ENCODE results near the gene EML6.
"Not testable (repeated sequence)": the region's sequence is repeated elsewhere in the genome, so short reads cannot be mapped to it uniquely, and the experiment has no call there.

EML6 gene

DNA sequence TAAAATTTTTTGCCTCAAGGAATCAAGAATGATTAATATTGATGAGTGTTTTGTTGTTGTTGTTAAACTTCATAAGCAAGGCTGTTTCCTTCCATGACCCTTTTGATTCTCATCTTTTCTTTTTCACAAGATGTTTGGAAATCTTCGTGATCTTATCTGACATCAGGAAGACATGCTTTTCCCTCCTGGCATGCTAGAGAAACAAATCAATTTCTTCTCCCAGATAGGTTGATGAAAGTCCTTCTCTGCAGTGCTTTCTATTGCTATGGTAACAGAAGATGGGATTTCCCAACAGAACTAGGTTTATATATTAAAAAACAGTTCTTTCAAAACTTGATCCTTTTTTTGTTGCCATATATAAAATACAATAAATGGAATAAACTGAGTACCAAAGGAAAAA is 85.2 kb downstream of the EML6 start:
- FAIRE-seq: peak; percentile 97

DNA sequence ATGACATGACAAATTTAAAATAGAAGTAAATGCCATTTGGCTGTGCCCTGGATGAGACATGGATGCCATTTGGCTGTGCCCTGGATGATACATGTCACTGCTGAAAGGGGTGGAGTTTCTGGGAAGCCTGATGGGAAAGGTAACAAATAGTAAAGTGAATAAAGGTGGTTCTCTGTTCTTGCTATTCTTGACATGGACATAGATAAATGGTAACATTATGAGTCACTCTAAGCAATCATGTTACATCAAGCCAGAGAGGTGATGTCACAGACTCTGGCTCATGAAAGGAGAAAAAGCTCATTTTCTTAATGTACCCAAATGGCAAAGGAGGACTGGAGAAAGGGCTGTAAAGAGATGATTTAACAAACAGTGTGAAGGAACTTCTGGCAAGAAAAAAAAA is 86.4 kb downstream of the EML6 start:
- no peak for FAIRE-seq

DNA sequence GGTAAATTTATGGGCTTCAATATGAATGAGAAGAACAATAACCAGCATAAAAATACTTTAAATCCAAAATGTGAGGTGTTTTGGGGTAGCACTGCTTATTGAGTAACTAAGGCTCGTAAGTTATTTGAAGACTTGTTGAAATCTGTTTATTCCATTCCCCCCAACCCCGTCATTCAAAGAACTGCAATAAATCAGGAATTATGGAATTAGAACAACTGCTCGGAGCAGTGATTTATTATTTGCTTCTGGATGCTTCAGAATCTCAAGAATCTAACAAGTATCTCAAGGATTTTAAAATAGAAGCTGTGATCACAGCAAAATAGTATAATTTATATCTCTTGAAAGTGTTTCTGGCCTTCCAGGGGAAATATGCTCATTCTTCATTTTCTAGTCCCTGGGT is 86.8 kb downstream of the EML6 start:
- FAIRE-seq: no peak

DNA sequence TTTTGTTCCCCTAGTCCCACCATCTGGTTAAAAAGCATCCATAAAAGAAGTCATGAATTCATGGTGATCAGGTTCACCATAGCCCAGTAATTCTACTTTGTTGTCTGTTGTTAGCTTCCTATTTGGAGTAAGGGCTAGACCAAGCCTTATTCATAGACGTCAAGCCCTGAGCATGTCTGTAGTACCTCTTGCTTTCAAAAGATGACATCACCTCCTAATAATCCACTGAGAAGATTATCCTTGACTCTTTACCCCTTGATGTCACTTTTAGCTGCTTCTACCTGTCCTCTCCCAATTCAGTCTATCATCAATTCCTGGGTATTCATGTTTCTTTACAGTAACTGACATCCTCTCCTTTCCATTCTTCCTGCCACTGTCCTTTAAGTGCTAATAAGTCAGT is 90.1 kb downstream of the EML6 start:
- FAIRE-seq: no peak

DNA sequence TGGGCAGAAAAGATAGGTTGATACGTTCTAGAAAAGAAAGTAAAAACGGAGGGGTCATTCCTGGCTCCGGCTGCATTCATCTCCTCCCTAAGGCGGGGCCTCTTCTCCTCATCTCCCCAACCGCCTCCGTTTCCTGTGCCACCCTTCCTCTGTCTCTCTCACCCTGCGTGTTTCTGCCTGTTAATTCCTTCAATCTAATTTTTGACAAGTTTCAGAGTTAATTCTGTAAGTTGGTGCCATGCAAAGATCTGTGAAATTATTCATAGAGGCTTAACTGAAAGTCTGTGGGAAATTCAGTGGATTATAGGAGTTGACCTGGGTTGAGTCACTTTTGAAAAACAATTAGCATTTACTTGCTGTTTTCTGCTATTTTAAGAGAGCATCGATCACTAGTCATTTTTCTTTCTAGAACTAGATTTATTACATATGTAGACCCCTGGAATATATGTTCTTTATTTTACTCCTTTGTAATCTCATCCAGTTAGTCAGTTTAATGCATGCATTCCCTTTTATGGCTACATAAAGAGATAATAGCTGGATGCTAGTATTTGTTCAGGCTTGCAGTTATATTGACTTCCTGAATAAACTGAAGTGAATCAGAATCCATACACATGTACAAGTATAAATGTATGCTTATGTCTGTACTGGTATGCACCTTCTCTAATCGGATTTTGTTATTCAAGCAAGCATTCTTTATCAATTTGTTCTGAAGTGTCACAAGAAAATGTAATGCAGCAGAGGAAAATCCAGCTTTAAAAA is 91.1 kb downstream of the EML6 start:
- FAIRE-seq: no peak

DNA sequence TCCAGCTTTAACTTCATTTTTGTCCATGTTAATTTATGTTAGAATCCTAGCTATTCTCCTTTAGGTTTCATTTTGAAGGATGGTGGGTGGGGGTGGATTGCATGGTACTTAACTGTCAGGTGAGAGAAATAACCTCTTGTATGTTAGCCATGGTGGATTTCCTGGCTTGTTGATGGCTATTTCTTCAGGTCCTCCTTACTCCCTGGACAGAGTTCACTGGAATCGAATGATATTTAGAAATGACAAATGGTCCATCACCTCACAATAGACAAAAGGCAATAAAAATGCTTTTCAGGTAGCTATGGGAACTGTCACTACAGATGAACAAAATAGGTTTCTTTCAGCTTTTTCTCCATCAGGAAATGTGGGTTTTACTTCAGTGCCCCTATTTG is 91.7 kb downstream of the EML6 start:
- no peak for FAIRE-seq

DNA sequence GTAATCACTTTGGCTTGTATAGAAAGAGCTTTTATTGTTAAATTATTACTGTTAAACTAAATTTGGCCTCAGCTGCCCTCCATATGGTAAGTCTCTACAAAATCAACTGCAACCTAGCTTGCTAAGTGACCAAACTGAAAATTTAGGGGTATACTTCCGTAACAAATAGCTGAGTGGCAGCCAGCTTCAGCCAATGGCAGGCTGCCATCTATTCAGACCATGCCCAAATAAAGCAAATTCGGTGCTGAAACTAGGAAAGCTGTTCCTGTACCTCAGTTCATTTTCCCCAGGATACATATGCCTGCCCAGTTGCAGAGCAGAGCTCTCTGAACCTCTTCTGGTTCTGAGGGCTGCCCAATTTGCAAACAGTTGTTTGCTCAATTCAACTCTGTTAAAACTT is 94.8 kb downstream of the EML6 start:
- no peak for FAIRE-seq

DNA sequence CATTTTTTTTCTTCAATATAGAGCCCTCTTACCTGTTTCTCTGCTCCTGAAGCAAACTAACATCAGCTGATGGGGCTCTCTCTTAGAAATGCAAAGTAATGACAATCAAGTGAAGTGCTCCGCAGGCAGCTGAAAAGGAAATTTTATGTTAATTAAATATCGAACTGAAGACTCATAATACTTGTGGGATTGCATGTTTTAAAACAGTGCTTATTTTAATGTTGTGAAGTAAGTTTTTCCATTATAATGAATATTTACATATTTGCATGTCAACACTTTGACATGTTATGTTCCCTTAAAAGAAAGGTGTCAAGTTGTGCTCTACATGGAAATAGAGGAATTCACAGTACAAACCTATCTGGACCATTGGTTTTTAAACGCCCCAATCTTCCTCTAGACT is 97.1 kb downstream of the EML6 start:
- FAIRE-seq: no peak

DNA sequence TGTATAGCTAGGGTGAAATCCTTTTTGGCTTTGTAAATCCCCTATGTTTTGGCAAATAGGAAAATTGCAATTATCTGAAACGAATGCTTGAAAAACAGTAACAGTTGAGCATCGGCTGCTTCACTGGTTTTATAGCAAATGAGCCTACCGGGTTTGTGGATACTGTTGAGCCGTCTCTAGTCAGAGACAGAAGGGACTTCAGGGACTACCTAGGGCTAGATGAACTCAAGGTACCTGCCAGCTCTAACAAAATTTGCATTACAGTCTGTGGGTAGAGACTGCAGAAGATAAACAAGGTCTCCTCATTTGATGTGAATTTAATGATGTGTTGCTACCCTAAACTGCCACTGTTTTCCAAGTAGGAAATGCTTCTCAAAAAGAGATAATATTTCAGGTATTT is 101.1 kb downstream of the EML6 start:
- no peak for FAIRE-seq

DNA sequence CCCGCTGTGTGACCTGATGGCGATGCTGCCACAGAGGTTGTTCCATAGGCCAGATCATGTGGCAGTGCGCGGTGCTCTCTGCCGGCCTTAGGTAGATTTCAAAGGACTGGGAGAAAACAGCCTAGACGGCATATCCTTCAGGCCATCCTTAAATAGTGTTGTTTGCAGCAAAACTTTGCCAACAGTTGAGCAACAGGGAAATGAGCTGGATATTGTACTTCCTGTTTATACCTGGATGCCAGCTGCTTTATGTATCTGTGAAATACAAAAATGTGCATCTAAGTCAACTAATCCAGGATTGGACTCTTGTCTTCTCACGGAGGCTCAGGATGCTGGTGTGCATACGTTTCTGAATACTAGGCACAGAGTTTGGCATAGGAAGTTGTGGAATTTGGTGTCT is 107.1 kb downstream of the EML6 start:
- no peak for FAIRE-seq

DNA sequence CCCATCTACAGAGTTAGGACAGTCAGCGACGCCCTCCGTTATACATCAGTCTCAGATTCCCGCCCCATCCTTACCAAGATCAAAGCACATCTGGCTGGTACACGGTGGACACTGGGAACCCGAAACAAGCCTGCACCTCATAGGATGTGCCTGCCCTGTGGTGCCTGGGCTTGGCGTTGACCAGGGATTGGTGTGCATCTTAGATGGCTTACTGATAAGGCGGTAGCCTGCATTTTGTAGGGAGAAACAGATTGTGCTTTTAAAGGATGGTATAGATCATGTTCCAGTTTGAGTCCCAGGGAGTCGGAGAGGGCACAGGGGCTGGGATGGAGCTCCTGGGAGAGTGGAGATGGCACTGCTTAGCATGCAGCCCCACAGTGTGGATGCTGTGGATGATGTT is 108.0 kb downstream of the EML6 start:
- no peak for FAIRE-seq

DNA sequence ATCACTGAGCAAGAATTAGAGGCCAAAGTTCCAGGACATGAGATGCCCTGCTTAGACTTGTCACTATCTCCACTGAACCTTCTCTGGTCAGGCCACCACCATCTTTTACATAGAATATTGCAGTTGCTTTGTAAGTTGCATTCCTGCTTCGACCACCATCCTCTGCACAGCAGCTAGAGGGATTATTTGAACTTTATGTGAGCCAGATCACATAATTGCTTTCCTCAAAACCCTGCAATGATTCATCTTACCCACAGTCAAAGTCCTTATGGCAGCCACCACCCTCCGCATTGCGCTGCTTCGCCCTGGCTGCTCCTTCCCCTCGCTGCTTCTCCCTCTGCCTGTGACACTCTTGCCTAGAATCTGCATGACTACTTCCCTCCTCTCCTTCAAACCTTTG is 111.3 kb downstream of the EML6 start:
- FAIRE-seq: no peak

DNA sequence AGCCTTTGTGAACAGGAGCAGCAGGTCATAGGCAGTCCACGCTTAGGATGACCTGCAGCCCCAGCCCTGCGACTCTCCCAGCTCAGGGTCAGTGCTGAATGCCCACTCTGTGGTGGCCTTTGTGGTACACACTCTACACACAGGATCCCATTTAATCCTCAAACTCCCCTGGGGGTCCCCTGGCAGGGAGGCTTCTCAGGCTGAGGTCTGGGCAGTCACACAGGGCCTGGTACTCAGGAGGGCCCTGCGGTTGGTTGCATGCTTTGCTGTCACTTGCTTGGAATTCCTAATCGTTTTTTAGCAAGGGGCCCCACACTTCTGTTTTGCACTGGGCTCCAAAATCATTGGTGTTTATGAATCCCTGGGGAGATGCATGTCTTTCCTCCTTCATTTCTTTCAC is 113.0 kb downstream of the EML6 start:
- no peak for FAIRE-seq

DNA sequence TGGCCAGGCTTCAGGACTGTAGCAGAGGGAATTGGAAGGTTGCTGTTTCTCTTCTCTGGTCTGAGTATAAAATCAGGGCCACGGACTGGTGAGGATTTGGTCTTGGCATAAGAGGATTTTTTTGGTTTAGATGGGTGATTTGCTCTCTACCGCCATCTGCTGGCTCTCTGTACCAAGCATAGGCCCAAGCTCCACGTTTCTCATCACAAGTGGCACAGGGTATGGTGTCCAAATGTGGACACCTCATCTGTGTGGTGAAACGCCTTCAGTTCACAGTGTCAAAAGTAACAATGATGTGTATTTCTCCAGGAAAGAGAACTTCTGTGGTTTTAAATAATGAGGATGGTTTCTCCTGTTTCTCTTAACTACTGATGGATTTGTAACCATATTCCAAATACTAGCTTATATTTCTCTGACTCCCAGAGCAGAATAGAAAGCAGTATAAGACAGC is 115.1 kb downstream of the EML6 start:
- no peak for FAIRE-seq

DNA sequence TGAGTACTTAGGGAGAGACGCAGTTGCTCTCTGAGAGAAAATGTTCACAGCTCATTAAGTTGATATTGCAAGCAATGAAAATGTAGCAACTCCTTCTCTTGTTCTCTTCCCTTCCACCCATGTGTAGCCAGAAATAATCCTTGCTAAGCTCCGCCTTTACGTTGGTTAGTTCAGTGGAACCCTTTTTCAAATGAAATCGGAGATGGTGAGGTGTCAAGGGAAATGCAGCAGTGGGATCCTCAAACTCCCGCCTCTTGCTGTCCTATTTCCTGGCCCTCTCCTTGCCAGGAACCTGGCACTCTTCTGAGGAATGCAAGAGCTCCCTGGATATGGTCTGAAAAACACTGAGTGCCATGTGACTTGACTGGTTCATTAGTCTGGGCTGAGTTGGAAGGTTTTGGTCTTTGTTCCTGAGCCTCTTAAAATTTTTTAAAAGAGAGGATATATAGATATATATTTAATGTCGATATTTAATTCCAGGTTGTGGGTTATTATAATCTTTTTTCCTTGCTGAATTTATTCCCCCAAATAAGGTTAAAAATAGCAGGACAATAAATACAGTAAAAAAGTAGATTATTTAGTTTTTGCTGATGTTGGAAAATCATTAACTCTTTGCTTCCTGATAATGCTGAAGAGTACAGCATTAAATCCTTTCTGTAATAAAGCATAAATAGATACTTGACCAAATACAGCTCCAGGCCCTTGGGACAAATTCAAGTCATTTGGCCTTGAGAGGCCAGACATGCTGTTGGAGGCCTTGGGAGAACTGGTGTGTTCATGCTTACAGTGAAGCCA is 116.2 kb downstream of the EML6 start:
- FAIRE-seq: no peak

DNA sequence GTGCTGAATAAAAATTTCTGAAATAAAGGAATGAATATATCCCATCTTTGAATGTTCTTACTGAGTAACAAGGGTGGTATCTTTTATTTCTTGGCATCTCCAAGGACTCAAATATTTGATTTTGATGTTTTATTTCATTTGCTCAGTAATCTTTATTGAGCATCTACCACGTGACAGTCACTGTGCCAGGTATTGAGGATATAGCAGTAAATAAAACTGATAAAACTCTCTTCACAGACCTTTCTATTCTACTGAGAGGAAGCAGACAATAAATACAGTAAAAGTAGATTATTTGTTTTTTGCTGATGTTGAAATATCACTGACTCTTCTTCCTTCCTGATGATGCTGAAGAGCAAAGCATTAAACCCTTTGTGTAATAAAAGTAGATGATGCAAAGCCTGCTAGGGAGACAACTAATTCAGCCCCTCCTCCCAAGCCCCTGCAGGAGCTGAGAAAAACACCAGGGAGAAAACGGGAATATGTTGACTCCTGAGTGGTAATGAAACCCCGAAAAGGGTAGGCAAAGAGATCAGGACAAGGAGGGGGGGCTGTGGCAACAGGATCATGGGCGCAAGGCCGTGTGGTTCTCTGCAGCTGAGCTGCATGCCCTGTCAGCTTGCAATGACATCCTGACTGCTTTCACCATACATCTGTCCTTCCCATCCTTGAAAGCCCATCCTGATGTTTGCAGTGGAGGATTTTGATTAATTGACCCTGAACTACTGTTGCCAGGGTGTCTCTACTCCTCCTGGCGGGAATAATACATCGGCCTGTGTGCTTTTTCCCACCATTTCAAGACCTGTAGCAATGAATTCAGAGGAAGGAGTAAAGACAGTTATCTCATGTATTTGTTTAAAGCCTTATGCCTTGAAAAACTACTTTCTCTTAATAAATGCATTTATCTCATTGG is 117.4 kb downstream of the EML6 start:
- FAIRE-seq: no peak

DNA sequence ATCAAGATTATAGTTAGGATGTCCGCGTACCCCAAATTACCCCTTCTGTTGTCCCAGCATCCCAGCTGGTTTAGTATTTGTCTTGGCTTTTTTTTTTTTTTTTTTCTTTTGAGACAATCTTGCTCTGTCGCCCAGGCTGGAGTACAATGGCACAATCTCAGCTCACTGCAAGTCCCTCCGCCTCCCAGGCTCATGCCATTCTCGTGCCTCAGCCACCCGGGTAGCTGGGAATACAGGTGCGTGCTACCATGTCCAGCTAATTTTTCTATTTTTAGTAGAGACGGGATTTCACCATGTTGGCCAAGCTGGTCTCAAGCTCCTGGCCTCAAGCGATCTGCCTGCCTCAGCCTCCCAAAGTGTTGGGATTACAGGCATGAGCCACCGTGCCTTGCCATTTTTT is 118.0 kb downstream of the EML6 start:
- not testable (repeated sequence) for FAIRE-seq

DNA sequence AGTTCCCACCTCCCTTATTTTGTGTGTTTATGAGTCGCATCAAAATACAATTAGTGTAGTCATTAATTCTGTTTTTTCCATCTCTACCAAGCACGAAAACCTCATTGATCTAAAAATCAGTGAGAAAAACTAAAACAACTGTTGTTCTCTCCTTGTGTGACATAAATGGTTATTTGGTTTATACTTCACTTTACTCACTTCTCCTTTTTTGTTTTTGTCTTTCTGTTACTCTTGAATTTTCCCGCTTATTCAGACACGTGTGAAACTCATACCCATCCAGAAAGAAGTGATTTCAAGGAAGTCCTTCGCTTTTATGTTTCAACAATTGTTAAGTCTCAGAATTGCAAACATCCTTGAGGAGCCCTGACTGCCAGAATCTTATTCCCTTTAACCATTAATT is 121.6 kb downstream of the EML6 start:
- no peak for FAIRE-seq

DNA sequence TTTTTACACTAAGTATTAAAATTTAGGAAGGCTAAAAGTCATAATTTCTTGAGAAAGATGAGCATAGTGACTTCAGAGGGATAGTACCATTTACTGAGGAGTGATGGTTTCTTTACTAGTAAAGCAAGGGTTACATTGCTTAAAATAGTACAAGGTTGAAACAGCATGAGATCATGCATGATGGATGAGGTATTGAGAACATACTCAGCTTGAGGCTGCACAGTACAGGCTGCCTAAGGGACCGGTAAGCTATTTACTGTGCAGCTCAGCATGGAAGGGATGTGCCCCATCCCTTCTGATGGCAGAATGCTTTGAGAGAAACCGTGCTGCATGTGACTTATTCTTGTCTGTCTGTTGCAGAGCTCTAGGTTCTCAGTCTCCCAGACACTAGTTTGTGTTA is 122.1 kb downstream of the EML6 start:
- no peak for FAIRE-seq

DNA sequence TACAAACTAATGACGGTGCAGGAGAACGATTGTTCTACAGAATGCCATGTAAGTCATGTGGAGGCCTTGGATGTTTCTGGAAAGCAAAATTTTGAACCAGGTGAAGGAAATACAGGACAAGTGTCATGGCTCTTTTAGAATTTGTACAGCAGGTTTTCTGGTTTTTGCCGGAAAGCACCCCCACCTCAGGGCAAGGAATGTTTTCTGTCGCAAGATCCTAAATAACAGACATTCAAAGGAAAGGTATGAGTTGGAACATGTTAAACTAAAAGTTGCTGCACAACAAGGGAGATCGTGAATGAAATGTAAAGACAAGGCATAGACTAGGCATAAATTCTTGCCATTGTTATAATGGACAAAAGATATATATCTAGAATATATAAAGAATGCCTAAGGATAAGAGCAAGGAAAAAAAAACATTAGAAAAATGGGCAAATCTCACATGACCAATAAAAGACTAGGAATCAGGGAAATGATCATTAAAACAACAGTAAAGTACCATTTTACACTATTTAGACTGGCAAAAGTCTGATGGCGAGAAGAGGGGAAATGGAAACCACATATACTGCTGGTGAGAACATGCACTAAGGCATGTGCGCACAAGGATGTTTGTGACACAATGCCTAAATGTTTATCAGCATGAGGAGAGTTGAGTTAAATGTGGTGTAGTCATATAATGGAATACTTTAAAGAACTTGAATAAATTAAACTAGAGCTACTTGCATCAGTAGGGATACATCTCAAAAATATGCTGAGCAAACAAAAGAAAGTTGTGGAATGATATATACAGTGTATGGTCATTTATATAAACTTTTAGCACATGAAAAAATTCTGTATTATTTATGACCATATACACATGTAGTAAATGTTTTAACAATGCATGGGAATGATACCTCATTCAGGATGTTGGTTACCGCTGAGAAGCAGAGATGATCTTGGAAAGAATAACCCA is 127.0 kb downstream of the EML6 start:
- FAIRE-seq: no peak

DNA sequence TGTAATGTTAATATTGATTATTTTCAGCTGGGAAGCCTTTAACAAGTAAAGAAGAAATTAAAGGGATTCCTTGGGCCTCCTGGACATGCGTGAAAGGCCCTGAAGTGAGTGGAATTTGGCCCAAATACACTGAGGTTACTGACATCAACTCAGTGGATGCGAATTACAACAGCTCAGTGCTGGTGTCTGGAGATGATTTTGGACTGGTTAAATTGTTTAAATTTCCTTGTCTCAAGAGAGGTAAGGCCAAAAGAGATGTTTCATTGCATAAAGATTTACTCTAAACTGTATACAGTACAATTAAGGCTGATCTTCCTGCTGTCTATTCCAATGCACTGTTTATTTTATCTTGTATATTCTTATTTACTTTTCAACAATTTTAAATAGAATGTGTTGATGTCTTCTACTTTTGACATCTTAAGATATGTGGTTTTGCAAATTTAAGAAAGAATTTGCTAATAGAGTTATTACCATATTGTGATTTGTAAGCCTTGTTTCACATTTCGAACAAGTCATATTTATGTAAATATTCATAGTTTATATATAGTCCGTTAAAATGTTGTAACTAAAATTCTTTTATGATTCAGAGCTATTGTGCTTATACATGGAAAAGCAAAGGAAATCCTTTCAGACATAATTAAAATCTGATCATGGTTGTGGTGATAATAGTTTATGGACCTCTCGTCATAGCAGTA is 130.3 kb downstream of the EML6 start:
- FAIRE-seq: no peak

DNA sequence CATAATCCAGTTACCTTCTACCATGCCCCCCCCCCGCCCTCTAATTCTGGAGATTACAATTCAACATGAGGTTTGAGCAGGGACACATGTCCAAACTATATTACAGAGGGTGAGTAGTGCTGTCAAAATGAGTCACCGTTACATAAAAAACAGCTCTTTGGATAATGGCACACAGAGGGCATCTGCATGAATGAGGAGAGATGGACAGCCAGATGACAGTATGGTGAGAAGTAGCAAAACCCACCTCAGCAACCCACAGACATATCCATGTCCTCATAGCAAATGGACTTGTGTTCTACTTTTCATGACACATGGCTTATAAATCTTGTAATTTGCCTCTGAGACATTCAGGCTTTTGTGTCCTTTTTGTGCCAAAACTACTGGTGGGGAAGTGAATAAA is 132.0 kb downstream of the EML6 start:
- no peak for FAIRE-seq
